Uterus (tissue), 2 donors: ENCODE data around the gene EPN1.

Experiments used
- CTCF ChIP-seq, 4 experiments: fragments of 200-600 bp in 2 of 4; fragments of 450-650 bp in 2 of 4; sonication (generic) in 2 of 4; IDR thresholded peaks; one replicate each; pipeline ENCODE4 v1.5.1; 2016 to 2019; ENCODE audit warnings: antibody characterized with exemption in 4 of 4, mild to moderate bottlenecking in 2 of 4, moderate library complexity in 1 of 4
- POLR2A ChIP-seq, 2 donors: fragments of 450-650 bp; IDR thresholded peaks; one replicate each; pipeline ENCODE4 v1.6.1; 2016; ENCODE audit warnings: antibody characterized with exemption in 2 of 2, mild to moderate bottlenecking in 1 of 2, moderate library complexity in 1 of 2

- TF ChIP-seq CTCF (IDR thresholded peaks at IDR 0.05), result no peak
- no peak for TF ChIP-seq POLR2A (IDR thresholded peaks at IDR 0.05)
Observed at GRCh38 chr19:55694656-55695491, 19.8 kb downstream of the EPN1 start.
